Measurements from ENCODE around the gene NSUN6. TPM values are rescaled to one million over a fixed set of nuclear protein-coding genes. Genes with fewer than 3 reads are reported as not detected.
"Not testable (repeated sequence)": the region's sequence is repeated elsewhere in the genome, so short reads cannot be mapped to it uniquely, and the experiment has no call there.

NSUN6 gene
- total RNA-seq, 2 experiments from 2014 or later, result 11.8 to 16.1 TPM

- ChIA-PET POLR2A (interaction anchor here (0.6 kb wide), 1 partner anchor 40 kb away, joined by 6 read pairs; no protein-coding TSS in a partner anchor), CTCF (no interaction called here)
These were observed 32.4 kb downstream of the NSUN6 start for GRCh38 chr10:18619016-18619415.

GRCh38 chr10:18616337-18616736 is 35.0 kb downstream of the NSUN6 start:
- ChIA-PET POLR2A (interaction anchor here (0.6 kb wide), 1 partner anchor 909 kb away, joined by 4 read pairs; no protein-coding TSS in a partner anchor), CTCF (no interaction called here)

DNA sequence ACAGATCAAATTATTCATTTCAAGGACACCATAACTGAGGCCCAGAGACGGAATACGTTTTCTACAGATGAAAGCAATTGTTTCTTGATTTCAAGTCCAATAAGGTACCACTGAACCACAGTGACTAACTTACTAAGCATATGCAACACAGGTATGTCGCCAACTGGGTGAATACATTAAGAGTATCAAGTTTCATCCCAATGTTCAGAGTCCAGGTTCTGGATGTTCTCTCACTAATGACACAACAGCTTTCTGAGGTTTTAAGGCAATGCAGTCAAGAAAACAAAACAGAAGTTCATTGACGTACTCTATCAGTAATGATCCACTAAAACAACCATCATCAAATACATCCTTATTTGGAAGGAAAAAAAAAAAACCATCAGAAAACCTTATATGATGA is 35.8 kb downstream of the NSUN6 start:
- ChIA-PET POLR2A (interaction anchor here (0.6 kb wide), 1 partner anchor 910 kb away, joined by 4 read pairs; no protein-coding TSS in a partner anchor), CTCF (no interaction called here)

GRCh38 chr10:18611168-18611567 is 40.2 kb downstream of the NSUN6 start:
- POLR2A ChIA-PET, result no interaction called here
- CTCF ChIA-PET, result no interaction called here

DNA sequence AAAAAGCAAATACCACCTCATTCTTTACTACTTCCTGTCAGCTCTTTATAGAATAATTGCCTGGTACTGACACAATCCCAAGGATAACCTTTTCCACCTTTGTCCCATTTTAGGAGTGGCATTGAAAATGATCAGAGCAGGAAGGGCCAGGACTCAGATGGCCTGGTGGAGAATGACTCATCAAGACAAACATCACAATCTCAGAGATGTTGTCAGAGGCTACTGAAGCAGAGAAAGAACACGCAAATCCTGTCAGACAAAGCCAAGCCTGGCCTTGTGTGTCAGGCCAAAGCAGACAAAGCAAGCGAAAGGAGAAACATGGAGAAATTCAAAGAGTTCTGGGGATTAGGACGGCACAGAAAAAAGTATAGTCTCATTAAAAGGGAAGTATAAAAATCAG is 40.9 kb downstream of the NSUN6 start:
- ChIA-PET POLR2A (no interaction called here), CTCF (no interaction called here)

- CTCF ChIA-PET, result no interaction called here
- POLR2A ChIA-PET, result no interaction called here
These were observed 42.8 kb downstream of the NSUN6 start for GRCh38 chr10:18608596-18608995.

- POLR2A ChIA-PET, result no interaction called here
- CTCF ChIA-PET, result no interaction called here
These were observed 43.6 kb downstream of the NSUN6 start for GRCh38 chr10:18607503-18608378.

DNA sequence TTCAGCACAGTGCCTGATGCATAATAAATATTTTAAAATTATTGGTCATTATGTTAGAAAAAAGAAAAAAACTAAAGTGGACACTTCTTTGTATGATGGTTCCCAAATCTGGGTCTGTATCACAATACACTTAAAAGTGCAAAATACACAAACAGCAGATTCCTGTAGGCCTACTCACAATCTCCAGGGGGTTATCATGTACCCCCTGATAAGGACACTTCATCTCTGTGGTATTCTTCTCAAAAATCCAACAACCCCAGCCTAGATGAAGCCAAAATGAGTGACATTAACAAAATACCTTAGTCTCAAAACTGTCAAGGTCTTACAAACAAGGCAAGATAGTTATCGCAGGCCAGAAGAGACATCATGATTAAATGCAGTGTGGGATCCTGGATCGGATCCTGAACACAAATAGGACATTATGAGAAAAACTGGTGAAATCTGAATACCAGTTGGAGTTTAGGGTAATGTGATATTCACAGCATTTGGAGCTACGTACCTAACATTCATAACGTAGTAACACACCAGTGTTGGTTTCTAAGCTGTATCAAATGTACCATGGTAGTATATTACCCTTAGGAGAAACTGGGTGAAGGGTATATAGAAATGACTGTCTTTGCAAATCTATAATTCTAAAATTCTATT is 45.2 kb downstream of the NSUN6 start:
- CTCF ChIA-PET, result no interaction called here
- POLR2A ChIA-PET, result interaction anchor here (0.5 kb wide), 1 partner anchor 39 kb away, joined by 5 read pairs; no protein-coding TSS in a partner anchor

GRCh38 chr10:18601321-18601720 is 50.1 kb downstream of the NSUN6 start:
- POLR2A ChIA-PET, result no interaction called here
- CTCF ChIA-PET, result no interaction called here

- CTCF ChIA-PET, result no interaction called here
- POLR2A ChIA-PET, result no interaction called here
These were observed 52.0 kb downstream of the NSUN6 start for GRCh38 chr10:18599392-18599791.

DNA sequence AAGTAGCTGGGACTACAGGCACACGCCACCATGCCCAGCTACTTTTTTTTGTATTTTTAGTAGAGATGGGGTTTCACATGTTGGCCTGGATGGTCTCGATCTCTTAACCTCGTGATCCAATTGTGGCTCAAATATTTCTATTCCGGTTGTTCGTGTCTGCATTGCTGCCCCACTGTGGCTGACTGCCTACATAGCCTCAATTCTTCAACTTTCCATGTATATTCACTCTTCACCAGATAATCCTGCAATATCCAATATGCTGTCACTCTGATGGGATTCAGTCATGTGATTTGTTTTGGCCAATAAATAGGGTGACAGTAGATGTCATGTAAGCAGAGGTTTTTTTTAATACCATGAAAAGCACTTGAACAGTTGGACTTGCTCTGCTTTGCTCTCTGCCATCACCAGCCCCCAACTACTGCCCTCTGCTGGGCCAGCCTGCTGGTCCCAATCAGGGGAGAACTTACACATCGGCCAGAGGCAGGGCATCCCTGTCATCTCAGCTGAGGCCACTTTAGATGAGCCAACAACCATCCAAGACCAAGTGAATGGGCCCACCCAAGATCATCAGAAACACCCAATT is 56.7 kb downstream of the NSUN6 start:
- ChIA-PET POLR2A (no interaction called here), CTCF (no interaction called here)

GRCh38 chr10:18591141-18591540 is 60.2 kb downstream of the NSUN6 start:
- POLR2A ChIA-PET, CTCF ChIA-PET: not testable (repeated sequence)

DNA sequence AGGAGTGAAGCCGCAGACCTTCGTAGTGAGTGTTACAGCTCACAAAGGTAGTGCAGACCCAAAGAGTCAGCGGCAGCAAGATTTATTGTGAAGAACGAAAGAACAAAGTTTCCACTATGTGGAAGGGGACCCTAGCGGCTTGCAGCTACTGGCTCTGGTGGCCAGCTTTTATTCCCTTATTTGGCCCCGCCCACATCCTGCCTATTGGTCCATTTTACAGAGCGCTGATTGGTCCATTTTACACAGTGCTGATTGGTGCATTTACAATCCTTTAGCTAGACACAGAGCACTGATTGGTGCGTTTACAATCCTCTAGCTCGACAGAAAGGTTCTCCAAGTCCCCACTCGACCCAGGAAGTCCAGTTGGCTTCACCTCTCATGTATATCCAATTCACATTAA is 64.8 kb downstream of the NSUN6 start:
- POLR2A ChIA-PET, result not testable (repeated sequence)

GRCh38 chr10:18583575-18584270 is 67.7 kb downstream of the NSUN6 start:
- ChIA-PET CTCF (interaction anchor here (0.7 kb wide), 1 partner anchor 72 kb away, joined by 3 read pairs; no protein-coding TSS in a partner anchor), POLR2A (no interaction called here)

More for the DNA sequence above, 64.8 kb downstream of the NSUN6 start:
- CTCF ChIA-PET, result not testable (repeated sequence)

DNA sequence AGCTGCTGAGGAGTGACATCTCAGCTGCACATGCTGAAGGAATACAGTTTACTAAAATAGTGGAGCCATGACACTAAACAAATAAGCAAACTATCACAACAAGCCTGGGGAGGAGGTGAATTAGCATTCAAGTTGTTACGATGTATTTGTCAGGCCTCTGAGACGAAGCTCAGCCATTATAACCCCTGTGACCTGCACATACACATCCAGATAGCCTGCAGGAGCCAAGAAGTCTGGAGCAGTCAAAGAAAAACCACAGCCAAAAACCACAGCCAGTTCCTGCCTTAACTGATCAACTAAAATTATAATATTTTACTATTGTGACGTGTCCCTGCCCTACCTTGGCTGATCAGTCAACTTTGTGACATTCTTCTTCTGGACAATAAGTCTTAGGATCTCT is 68.6 kb downstream of the NSUN6 start:
- ChIA-PET POLR2A (no interaction called here), CTCF (interaction anchor here (0.7 kb wide), 1 partner anchor 73 kb away, joined by 3 read pairs; no protein-coding TSS in a partner anchor)

DNA sequence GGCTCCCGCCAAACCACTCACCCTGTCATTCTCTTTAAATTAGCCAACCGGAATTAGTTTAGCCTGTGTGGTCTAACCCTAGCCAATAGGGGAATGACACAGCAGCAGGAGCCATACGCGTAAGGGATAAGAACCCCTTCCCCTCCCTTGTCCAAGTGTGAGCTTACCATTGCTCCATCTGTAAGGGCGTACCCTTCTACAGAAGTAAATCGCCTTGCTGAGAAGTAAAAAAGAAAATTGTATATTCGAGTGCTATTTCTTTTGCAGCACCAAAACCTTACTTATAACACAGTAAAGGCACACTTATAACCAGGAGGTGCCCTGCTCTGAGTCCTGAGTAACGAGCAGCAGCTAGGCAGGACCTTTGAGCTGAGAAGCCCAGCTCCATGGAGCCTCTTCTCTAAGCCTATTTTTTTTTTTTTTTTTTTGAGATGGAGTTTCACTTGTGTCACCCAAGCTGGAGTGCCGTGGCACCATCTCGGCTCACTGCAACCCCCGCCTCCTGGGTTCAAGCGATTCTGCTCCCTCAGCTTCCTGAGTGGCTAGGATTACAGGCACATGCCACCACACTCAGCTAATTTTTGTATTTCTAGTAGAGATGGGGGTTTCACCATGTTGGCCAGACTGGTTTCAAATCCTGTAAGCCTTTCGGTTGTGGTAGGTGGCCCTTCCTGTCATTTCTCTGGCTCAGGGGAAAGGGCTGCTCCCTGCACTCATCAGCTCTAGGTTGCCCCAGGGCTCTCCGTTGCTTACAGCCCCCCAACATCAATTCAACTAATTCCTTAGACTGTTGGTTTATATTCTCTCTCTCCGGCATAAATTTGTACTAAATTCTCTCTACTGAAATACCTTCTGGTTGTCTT is 73.3 kb downstream of the NSUN6 start:
- ChIA-PET POLR2A (no interaction called here), CTCF (interaction anchor here (0.7 kb wide), 1 partner anchor 1858 kb away, joined by 3 read pairs; no protein-coding TSS in a partner anchor)

GRCh38 chr10:18576586-18576985 is 74.8 kb downstream of the NSUN6 start:
- POLR2A ChIA-PET, result no interaction called here

GRCh38 chr10:18572959-18573561 is 78.3 kb downstream of the NSUN6 start:
- POLR2A ChIA-PET, result no interaction called here
- CTCF ChIA-PET, result no interaction called here

More at GRCh38 chr10:18576586-18576985, 74.8 kb downstream of the NSUN6 start:
- CTCF ChIA-PET, result no interaction called here

DNA sequence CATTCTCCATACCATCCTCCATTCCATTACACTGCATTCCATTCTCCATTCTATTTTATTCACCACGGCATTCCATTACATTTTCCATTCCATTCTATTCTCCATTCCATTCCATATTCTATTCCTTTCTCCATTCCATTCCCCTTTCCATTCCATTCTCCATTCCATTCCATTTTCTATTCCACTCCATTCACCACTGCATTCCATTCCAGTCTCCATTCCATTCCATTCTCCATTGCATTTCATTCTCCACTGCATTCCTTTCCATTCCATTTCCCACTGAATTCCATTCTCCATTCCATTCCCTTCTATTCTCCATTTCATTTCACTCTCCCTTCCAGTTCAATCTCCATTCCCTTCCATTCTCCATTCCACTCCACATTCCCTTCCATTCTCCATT is 79.6 kb downstream of the NSUN6 start:
- POLR2A ChIA-PET, result no interaction called here
- CTCF ChIA-PET, result no interaction called here
